Erythroblast (primary cell): ENCODE data around the gene ARMC8.

ENCODE experiments used
- GATA1 ChIP-seq: IDR thresholded peaks from 2 replicates; pipeline ENCODE4 v1.6.1; 2011; ENCODE audit warnings: low read depth, mild to moderate bottlenecking, control low read depth, low read length, moderate library complexity
- POLR2A ChIP-seq: IDR thresholded peaks from 2 replicates; pipeline ENCODE4 v1.6.1; 2011; ENCODE audit warnings: mild to moderate bottlenecking, low read length

GRCh38 chr3:138197524-138197923, 10.4 kb downstream of the ARMC8 start:
- TF ChIP-seq POLR2A (no peak), GATA1 (no peak)
